ENCODE data around the gene MLLT10.

GRCh38 chr10:21503542-21503941 is 30.5 kb upstream of the MLLT10 start:
- TF ChIP-seq POLR2A (IDR thresholded peaks at IDR 0.05) = no peak
- TF ChIP-seq, protein P1, sequence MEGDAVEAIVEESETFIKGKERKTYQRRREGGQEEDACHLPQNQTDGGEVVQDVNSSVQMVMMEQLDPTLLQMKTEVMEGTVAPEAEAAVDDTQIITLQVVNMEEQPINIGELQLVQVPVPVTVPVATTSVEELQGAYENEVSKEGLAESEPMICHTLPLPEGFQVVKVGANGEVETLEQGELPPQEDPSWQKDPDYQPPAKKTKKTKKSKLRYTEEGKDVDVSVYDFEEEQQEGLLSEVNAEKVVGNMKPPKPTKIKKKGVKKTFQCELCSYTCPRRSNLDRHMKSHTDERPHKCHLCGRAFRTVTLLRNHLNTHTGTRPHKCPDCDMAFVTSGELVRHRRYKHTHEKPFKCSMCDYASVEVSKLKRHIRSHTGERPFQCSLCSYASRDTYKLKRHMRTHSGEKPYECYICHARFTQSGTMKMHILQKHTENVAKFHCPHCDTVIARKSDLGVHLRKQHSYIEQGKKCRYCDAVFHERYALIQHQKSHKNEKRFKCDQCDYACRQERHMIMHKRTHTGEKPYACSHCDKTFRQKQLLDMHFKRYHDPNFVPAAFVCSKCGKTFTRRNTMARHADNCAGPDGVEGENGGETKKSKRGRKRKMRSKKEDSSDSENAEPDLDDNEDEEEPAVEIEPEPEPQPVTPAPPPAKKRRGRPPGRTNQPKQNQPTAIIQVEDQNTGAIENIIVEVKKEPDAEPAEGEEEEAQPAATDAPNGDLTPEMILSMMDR (IDR thresholded peaks at IDR 0.05) = no peak

Measured in adrenal gland (tissue), 5 donors.